ENCODE measurements around the gene FOXF1. TPM values are rescaled to one million over a fixed set of nuclear protein-coding genes. Genes with fewer than 3 reads are reported as not detected.

Gene FOXF1
- total RNA-seq (2011; cell fraction: chromatin; rRNA removed; ENCODE audit: low replicate concordance): not detected in 2 replicates
- not detected in 2 replicates for total RNA-seq (2011; cell fraction: nucleolus; rRNA removed)
- total RNA-seq (2011; cell fraction: nucleoplasm; rRNA removed): not detected in 2 replicates
- total RNA-seq (2014; rRNA removed) (not detected in 2 replicates), total RNA-seq (2014; rRNA removed; fragmentation: Illumina TruSeq; extraction: Trizol) (not detected in 2 replicates), total RNA-seq (2015; rRNA removed; fragmentation: Illumina TruSeq; extraction: Trizol) (not detected in 2 replicates), total RNA-seq (2021) (0.04 TPM in 1 of 2 replicates, not detected in the other), polyA plus RNA-seq (2011; rRNA removed) (not detected in 2 replicates), polyA plus RNA-seq (2014; fragmentation: Illumina TruSeq; extraction: Trizol) (not detected in 2 replicates), polyA plus RNA-seq (2014; fragmentation: Nextera tagmentation; extraction: Ambion mirVana) (not detected), polyA plus RNA-seq (2014; rRNA removed) (not detected in 2 replicates), polyA minus RNA-seq (2011; rRNA and poly(A)+ RNA removed) (not detected in 2 replicates), Bru-seq, nascent RNA (not detected), BruChase-seq, experiment 1, labeled RNA remaining after a 2-hour chase (not detected), BruChase-seq, experiment 2, labeled RNA remaining after a 6-hour chase (not detected)
- polyA plus RNA-seq (2011; cell fraction: cytosol; rRNA removed): not detected in 2 replicates
- polyA plus RNA-seq (2011; cell fraction: nucleus; rRNA removed): not detected in 2 replicates
- not detected in 2 replicates for polyA plus RNA-seq (2012)
- polyA minus RNA-seq (2011; cell fraction: cytosol; rRNA and poly(A)+ RNA removed): not detected in 2 replicates
- polyA minus RNA-seq (2011; cell fraction: nucleus; rRNA and poly(A)+ RNA removed): not detected in 2 replicates
- long read RNA-seq, experiment 1: 0 reads
- long read RNA-seq, experiment 2: 0 reads
- long read RNA-seq, experiment 3: 0 reads

DNA sequence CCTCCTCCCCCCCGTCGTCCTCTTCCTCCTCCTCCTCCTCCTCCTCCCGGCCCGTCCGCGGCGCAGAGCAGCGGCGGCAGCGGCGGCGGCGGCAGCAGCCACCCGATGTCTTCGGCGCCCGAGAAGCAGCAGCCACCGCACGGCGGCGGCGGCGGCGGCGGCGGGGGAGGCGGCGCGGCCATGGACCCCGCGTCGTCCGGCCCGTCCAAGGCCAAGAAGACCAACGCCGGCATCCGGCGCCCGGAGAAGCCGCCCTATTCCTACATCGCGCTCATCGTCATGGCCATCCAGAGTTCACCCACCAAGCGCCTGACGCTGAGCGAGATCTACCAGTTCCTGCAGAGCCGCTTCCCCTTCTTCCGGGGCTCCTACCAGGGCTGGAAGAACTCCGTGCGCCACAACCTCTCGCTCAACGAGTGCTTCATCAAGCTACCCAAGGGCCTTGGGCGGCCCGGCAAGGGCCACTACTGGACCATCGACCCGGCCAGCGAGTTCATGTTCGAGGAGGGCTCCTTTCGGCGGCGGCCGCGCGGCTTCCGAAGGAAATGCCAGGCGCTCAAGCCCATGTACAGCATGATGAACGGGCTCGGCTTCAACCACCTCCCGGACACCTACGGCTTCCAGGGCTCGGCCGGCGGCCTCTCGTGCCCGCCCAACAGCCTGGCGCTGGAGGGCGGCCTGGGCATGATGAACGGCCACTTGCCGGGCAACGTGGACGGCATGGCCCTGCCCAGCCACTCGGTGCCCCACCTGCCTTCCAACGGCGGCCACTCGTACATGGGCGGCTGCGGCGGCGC, at the start of gene FOXF1:
TSS of gene FOXF1 (plus strand) at position 63 of the 797 bp plus-strand sequence. CDS start at position 106, 43 bp downstream.
- intact Hi-C loops (cut with micrococcal nuclease): loop anchor here (10.0 kb wide), 1 partner anchor 466 kb away; no protein-coding TSS in a partner anchor

More for the DNA sequence above, at the start of gene FOXF1:
- no peaks in the 10 kb centered on the region for H3K9me3 ChIP-seq (replicated peaks; ENCODE audit: control insufficient read depth, insufficient read depth, low read depth, low read length)
- no peak within 1 kb of the TSS for H3K9ac ChIP-seq (ENCODE audit: insufficient read depth in 1 of 2, low read depth in 2 of 2, low read length in 2 of 2)
- H3K27me3 ChIP-seq (ENCODE audit: control insufficient read depth in 2 of 2, insufficient read depth in 2 of 2, low read length in 2 of 2): peaks cover 28 to 54% of the 10 kb centered on the region in 2 experiments; a peak in 4 of 5 replicates
- 46% methylated on average over 22 of the region's 89 CpGs for WGBS (ENCODE audit: insufficient coverage, low coverage, missing lambda C conversion rate)
- POLR2A ChIA-PET: interaction anchor here (0.6 kb wide), 2 partner anchors 41 to 182 kb away, joined by 3 read pairs; no protein-coding TSS in a partner anchor
- H3K9me1 ChIP-seq (ENCODE audit: control insufficient read depth, insufficient read depth, low read length): no peaks in the 10 kb centered on the region
- FAIRE-seq (no peak), DNase-seq (ENCODE audit: extremely low read depth in 1 of 4, low spot score in 3 of 4) (no peak), ATAC-seq (no peak)
- TF ChIP-seq ZNF124 (CRISPR knock-in tag; IDR thresholded peaks at IDR 0.05) (no peak), GABPB2 (CRISPR knock-in tag; conservative IDR thresholded peaks at IDR 0.05) (no peak), HDAC6 (IDR thresholded peaks at IDR 0.05; ENCODE audit: low read depth, low read length) (no peak), ZKSCAN3 (CRISPR knock-in tag; IDR thresholded peaks at IDR 0.05) (no peak), ZFP36 (IDR thresholded peaks at IDR 0.05; ENCODE audit: low read depth, low read length, partially characterized antibody) (no peak), KAT8 (IDR thresholded peaks at IDR 0.05; ENCODE audit: low read depth) (no peak), SMARCE1 (IDR thresholded peaks at IDR 0.05) (no peak), ELF4 (CRISPR knock-in tag; IDR thresholded peaks at IDR 0.05) (no peak), SMARCA5 (IDR thresholded peaks at IDR 0.05) (no peak), ARHGAP35 (IDR thresholded peaks at IDR 0.05; ENCODE audit: partially characterized antibody) (no peak), RBFOX2 (IDR thresholded peaks at IDR 0.05; ENCODE audit: low read depth, low read length) (no peak), CCAR2 (IDR thresholded peaks at IDR 0.05; ENCODE audit: low read depth, low read length) (no peak), ATF1 (CRISPR knock-in tag; IDR thresholded peaks at IDR 0.05) (no peak), ATF1 (tag; IDR thresholded peaks at IDR 0.05) (no peak), GTF2A2 (tag; IDR thresholded peaks at IDR 0.05) (no peak), TBP (optimal IDR thresholded peaks at IDR 0.05; ENCODE audit: low read depth, low read length) (no peak), BACH1 (tag; IDR thresholded peaks at IDR 0.05) (no peak), CBFA2T3 (IDR thresholded peaks at IDR 0.05) (no peak)
- TF ChIP-seq, protein P1, sequence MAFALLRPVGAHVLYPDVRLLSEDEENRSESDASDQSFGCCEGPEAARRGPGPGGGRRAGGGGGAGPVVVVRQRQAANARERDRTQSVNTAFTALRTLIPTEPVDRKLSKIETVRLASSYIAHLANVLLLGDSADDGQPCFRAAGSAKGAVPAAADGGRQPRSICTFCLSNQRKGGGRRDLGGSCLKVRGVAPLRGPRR (CRISPR knock-in tag; IDR thresholded peaks at IDR 0.05): no peak
- no peak within 1 kb of the TSS for H3K4me3 ChIP-seq
- no peak within 1 kb of the TSS for H3K4me2 ChIP-seq (ENCODE audit: insufficient read depth, low read length)
- no peak within 1 kb of the TSS for H3K27ac ChIP-seq (ENCODE audit: extremely low read depth, low read depth, low read length)
- in situ Hi-C loops (cut with MboI): loop anchor here (10.0 kb wide), 2 partner anchors 466 to 686 kb away; no protein-coding TSS in a partner anchor
- H3K4me1 ChIP-seq (replicated peaks in 1 of 2; ENCODE audit: control insufficient read depth in 2 of 2, insufficient read depth in 2 of 2, low read length in 2 of 2): peaks cover 0 to 11% of the 10 kb centered on the region in 2 experiments; a peak in 2 of 5 replicates
- H4K20me1 ChIP-seq (replicated peaks; ENCODE audit: control insufficient read depth, insufficient read depth, low read length): no peaks in the 10 kb centered on the region
- no peak within 1 kb of the TSS for H2AFZ ChIP-seq (ENCODE audit: low read depth, low read length)
- CTCF ChIA-PET (ENCODE audit: low intra/inter-chr PET ratio): no interaction called here
- BruUV-seq (replicated peaks): no TSS peak
- H3K79me2 ChIP-seq (ENCODE audit: control insufficient read depth, insufficient read depth, low read length): no peaks in the 10 kb centered on the region
- H3K36me3 ChIP-seq (ENCODE audit: control insufficient read depth, insufficient read depth, low read length): no peaks in the 10 kb centered on the region

Data from K562 (cell line).